ENCODE results near the gene TTC12. TPM values are rescaled to one million over a fixed set of nuclear protein-coding genes. Genes with fewer than 3 reads are reported as not detected.

Gene TTC12
- total RNA-seq, 2 experiments from 2014 or later = 3.6 to 3.9 TPM

GRCh38 chr11:113394919-113395318 lies 80.5 kb downstream of the TTC12 start:
- Histone ChIP-seq H3K4me1 (ENCODE audit: insufficient read depth, low read length, poor library complexity, severe bottlenecking) (no peaks in the 10 kb centered on the region), H2AFZ (ENCODE audit: low read length) (no peak overlapping the region), H3K79me2 (ENCODE audit: insufficient read depth, low read depth, low read length) (no peaks in the 10 kb centered on the region), H3K27ac (ENCODE audit: low read depth, low read length, poor library complexity, severe bottlenecking) (no peak overlapping the region), H3K4me3 (ENCODE audit: low read depth, low read length, poor library complexity, severe bottlenecking) (no peak overlapping the region), H3K9me2 (ENCODE audit: insufficient read depth, low read length) (no peaks in the 10 kb centered on the region), H4K20me1 (ENCODE audit: insufficient read depth, low read length) (no peaks in the 10 kb centered on the region), H3K4me2 (ENCODE audit: low read length) (no peak overlapping the region), H3K36me3 (ENCODE audit: insufficient read depth, low read length) (no peaks in the 10 kb centered on the region), H3K9me3 (ENCODE audit: low read length) (no peaks in the 10 kb centered on the region)
- TF ChIP-seq EZH2phosphoT487 (IDR thresholded peaks at IDR 0.05; ENCODE audit: borderline replicate concordance, low read depth, low read length) = no peak
- no peak for TF ChIP-seq CTCF (conservative IDR thresholded peaks at IDR 0.05; ENCODE audit: low read length)
- ChIA-PET CTCF (ENCODE audit: unreplicated experiment) (no interaction called here), POLR2A (no interaction called here)
- DNase-seq (ENCODE audit: low spot score) = no peak
- intact Hi-C loops (cut with micrococcal nuclease; ENCODE audit: unreplicated experiment) = no loop called here
- no TSS peak for BruUV-seq (replicated peaks)

GRCh38 chr11:113395782-113396336 lies 81.5 kb downstream of the TTC12 start:
- Histone ChIP-seq H2AFZ (ENCODE audit: low read length) (no peak overlapping the region), H3K4me3 (ENCODE audit: low read depth, low read length, poor library complexity, severe bottlenecking) (no peak overlapping the region), H3K4me2 (ENCODE audit: low read length) (no peak overlapping the region), H3K79me2 (ENCODE audit: insufficient read depth, low read depth, low read length) (no peaks in the 10 kb centered on the region), H3K36me3 (ENCODE audit: insufficient read depth, low read length) (no peaks in the 10 kb centered on the region), H4K20me1 (ENCODE audit: insufficient read depth, low read length) (no peaks in the 10 kb centered on the region), H3K9me3 (ENCODE audit: low read length) (no peaks in the 10 kb centered on the region), H3K9me2 (ENCODE audit: insufficient read depth, low read length) (no peaks in the 10 kb centered on the region), H3K27ac (ENCODE audit: low read depth, low read length, poor library complexity, severe bottlenecking) (no peak overlapping the region), H3K4me1 (ENCODE audit: insufficient read depth, low read length, poor library complexity, severe bottlenecking) (no peaks in the 10 kb centered on the region)
- CTCF ChIA-PET (ENCODE audit: unreplicated experiment) = no interaction called here
- BruUV-seq (replicated peaks) = no TSS peak
- no peak for DNase-seq (ENCODE audit: low spot score)
- TF ChIP-seq CTCF (conservative IDR thresholded peaks at IDR 0.05; ENCODE audit: low read length) = no peak
- TF ChIP-seq EZH2phosphoT487 (IDR thresholded peaks at IDR 0.05; ENCODE audit: borderline replicate concordance, low read depth, low read length) = no peak
- POLR2A ChIA-PET = no interaction called here
- intact Hi-C loops (cut with micrococcal nuclease; ENCODE audit: unreplicated experiment) = no loop called here

GRCh38 chr11:113396690-113397089 lies 82.3 kb downstream of the TTC12 start:
- no peak overlapping the region for H3K27ac ChIP-seq (ENCODE audit: low read depth, low read length, poor library complexity, severe bottlenecking)
- H3K36me3 ChIP-seq (ENCODE audit: insufficient read depth, low read length) = no peaks in the 10 kb centered on the region
- BruUV-seq (replicated peaks) = no TSS peak
- no peak overlapping the region for H2AFZ ChIP-seq (ENCODE audit: low read length)
- H3K4me1 ChIP-seq (ENCODE audit: insufficient read depth, low read length, poor library complexity, severe bottlenecking) = no peaks in the 10 kb centered on the region
- ChIA-PET POLR2A (no interaction called here), CTCF (ENCODE audit: unreplicated experiment) (no interaction called here)
- no peaks in the 10 kb centered on the region for H3K9me2 ChIP-seq (ENCODE audit: insufficient read depth, low read length)
- no peak overlapping the region for H3K4me2 ChIP-seq (ENCODE audit: low read length)
- H3K79me2 ChIP-seq (ENCODE audit: insufficient read depth, low read depth, low read length) = no peaks in the 10 kb centered on the region
- no peaks in the 10 kb centered on the region for H3K9me3 ChIP-seq (ENCODE audit: low read length)
- no peaks in the 10 kb centered on the region for H4K20me1 ChIP-seq (ENCODE audit: insufficient read depth, low read length)
- intact Hi-C loops (cut with micrococcal nuclease; ENCODE audit: unreplicated experiment) = no loop called here
- no peak for TF ChIP-seq CTCF (conservative IDR thresholded peaks at IDR 0.05; ENCODE audit: low read length)
- no peak for TF ChIP-seq EZH2phosphoT487 (IDR thresholded peaks at IDR 0.05; ENCODE audit: borderline replicate concordance, low read depth, low read length)
- H3K4me3 ChIP-seq (ENCODE audit: low read depth, low read length, poor library complexity, severe bottlenecking) = no peak overlapping the region
- no peak for DNase-seq (ENCODE audit: low spot score)

Measured in OCI-LY7 (cell line).